ENCODE measurements around the gene NACC2.

Gene NACC2

DNA sequence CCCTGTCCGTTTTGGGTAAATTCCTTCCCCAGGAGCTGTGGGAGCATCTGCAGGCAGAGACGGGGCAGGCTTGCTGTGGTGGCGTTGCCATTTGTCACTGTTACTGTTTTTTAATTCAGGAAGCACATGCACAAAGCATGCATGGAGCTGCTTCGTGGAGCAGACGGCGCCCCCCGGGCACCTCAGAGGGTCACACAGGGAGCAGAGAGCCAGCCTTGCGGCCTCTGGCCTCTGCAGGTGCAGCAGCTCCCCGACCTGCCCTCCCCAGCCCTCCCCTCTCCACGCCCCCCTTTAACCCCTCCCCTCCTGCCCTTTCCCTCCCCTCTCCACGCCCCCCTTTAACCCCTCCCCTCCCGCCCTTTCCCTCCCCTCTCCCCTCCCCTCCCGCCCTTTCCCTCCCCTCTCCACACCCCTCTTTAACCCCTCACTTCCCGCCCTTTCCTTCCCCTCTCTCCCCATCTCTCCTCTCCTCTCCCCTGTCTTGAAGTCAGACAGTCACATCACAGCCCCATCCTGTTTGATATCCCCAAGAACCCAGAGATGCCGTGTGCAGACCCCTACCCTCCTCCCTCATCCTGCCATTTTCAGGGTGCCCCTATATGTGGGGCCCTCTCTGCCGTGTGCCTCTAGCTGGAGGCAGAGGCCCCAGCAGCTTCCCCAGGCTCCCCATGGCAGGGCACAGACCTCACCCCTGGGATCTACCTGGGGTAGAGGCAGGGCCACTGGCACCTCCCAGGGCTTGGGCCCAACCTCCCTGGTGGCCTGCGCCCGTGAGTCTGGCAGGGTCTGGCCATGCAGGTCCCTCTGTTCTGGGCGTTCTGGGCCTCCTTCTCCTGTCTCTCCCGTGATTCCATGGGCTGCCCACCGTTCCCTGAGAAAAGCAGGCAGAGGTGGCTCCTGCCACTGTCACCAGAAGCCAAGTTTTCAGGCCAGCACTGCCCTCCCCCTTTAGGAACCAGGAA lies 104.3 kb downstream of the NACC2 start:
- peak; percentile 50 for DNase-seq

- peak; percentile 24 for DNase-seq
Observed at GRCh38 chr9:135989722-135990467, 105.2 kb downstream of the NACC2 start.

GRCh38 chr9:135989157-135989556 lies 105.9 kb downstream of the NACC2 start:
- DNase-seq, result no peak

- no peak for DNase-seq
Observed at GRCh38 chr9:135988493-135988892, 106.6 kb downstream of the NACC2 start.

DNA sequence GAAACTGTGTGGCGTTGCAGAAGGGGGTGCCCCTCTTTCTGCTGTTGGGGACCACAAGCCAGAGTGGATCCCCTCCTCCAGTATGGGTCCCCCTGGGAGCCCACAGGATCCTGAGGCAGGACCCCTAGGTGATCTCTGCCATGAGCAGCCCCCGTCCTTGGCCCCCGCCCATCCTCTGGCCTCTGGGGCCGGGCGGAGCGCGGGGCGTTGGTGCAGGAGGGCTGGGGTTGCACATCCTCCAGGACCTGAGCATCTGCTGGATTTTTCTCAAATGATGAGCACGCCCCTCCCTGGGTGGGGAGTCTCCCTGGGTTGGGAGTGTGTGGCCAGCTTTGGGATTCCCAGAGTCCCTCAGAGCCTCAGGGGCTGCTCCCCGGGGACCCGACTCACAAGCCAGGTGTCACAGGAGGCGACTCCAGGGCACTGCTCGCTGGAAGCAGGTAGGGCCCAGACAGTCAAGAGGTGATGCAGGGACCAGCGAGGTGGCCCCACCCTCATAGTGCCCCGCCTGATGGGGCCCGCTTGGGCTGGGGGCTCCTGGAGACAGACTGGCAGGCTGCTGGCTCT lies 107.2 kb downstream of the NACC2 start:
- no peak for DNase-seq

- no peak for DNase-seq
Observed at GRCh38 chr9:135986605-135987004, 108.5 kb downstream of the NACC2 start.

DNA sequence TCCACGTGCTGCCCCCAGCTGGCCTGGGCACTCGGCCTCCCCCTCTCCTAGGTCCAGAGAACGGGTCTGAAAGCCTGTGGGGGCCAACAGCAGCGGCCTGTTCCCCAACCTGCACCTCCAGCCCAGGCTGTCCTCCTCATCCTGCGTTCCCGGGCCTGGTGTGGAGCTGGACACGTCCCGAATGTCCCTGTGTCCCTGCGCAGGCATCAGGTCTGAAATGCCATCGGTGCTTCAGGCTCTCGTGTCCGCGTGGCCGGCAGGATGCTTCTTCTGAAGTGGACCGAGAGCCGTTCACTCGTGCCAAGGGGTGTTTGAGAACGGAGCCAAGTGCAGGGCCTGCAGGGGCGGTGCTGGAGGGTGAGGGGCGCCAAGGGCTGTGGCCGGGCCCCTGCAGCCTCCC lies 109.2 kb downstream of the NACC2 start:
- DNase-seq, result no peak

- DNase-seq, result no peak
Observed at GRCh38 chr9:135985459-135985774, 109.7 kb downstream of the NACC2 start.

- no peak for DNase-seq
Observed at GRCh38 chr9:135984072-135984710, 110.9 kb downstream of the NACC2 start.

GRCh38 chr9:135983208-135984071 lies 111.6 kb downstream of the NACC2 start:
- DNase-seq, result no peak

DNA sequence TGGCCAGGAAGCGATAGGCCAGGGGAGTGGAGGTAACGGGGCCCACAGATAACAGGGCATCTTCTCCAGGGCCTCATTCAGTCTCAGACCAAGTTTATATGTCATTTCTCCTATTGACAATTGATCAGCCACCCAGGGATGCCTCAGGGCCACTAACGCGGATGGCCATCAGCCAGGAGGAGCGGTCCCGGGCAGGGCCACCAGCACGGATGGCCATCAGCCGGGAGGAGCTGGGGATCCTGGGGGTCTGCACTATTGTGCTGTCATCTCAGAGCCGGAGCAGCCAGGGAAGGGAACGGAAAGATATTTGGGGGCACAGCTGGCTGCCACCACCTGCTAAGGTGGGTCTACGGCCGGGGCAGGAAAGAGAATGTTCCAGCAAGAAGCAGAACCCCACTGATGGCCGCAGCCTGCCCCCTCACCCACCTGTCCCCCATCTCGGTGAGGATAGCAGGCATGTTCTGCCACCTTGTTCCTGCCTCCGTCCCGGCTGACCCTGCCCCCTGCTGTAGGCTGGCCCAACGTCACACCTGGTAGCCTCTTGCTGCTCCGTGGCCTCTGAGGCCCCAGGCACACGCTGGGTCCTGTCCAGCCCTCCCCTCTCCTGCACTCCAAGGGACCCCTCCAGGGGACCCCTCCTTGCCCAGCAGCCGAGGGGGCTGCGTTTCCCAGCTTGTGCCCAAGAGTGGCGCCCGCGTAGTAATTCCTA lies 112.4 kb downstream of the NACC2 start:
- DNase-seq, result no peak

DNA sequence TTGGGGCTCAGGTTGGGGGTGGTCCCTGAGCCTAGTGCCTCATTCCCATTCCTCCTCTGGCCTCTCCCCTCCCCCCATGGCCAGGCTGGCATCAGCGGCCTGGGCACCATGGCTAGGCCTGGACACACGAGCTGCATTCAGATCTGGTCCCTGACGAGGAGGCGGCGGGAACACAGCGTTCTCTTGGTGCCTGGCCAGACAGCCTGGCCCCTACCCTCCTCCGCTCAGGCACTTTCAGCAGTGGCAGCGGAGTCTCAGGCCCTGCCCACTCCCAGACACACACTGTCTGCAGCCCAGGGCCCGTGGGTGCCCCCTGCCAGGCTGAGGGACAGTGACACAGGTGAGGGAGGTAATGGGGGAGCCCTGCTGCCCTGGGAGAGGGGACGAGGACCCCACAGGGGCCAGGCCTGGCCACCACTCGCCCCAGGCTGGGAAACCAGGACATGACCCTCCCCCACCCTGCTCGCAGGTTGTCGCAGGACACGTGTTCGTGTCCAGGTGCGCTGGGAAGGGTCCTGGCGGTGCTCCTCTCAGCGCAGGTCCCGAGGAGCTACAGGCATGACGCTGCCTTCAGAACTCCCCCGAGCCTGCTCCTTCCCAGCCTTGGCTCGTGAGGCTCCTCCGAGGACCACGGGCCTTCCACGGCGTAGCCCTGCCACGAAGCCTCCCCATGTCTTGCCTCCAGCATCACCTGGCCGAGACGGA lies 114.0 kb downstream of the NACC2 start:
- no peak for DNase-seq

- no peak for DNase-seq
Observed at GRCh38 chr9:135979547-135980166, 115.4 kb downstream of the NACC2 start.

GRCh38 chr9:135978642-135979546 lies 116.2 kb downstream of the NACC2 start:
- peak; percentile 32 for DNase-seq

GRCh38 chr9:135976944-135977343 lies 118.1 kb downstream of the NACC2 start:
- no peak for DNase-seq

GRCh38 chr9:135976531-135976930 lies 118.6 kb downstream of the NACC2 start:
- no peak for DNase-seq

DNA sequence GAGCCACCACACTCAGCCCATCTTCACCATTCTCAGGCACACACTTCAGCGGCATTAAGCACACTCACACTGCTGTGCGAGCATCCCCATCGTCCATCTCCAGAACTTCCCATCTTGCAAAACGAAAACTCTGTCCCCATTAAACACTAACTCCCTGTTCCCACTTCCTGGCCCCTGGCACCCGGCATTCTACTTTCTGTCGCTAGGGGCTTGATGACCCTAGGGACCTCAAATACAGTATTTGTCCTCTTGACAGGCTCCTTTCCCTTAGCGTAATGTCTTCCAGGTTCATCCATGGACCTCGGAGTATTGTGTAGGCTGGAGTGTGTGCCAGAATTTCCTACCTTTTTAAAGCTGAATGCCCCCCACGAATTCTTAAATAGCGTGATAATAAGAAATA lies 119.3 kb downstream of the NACC2 start:
- DNase-seq, result no peak

DNA sequence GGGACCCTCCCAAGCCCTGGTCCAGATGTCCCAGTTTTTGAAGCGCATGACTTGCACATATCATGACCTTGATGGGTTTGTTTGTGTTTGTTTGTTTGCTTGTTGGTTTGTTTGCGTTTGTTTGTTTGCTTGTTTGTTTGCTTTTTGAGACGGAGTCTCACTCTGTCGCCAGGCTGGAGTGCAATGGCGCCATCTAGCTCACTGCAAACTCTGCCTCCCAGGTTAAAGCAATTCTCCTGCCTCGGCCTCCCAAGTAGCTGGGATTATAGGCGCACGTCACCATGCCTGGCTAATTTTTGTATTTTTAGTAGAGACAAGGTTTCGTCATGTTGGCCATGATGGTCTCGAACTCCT lies 120.9 kb downstream of the NACC2 start:
- no peak for DNase-seq
